ENCODE data around the gene DNAL4. TPM values are rescaled to one million over a fixed set of nuclear protein-coding genes. Genes with fewer than 3 reads are reported as not detected.

The DNAL4 gene
- total RNA-seq, 1 donor from 2014 or later = 19.4 TPM

DNA sequence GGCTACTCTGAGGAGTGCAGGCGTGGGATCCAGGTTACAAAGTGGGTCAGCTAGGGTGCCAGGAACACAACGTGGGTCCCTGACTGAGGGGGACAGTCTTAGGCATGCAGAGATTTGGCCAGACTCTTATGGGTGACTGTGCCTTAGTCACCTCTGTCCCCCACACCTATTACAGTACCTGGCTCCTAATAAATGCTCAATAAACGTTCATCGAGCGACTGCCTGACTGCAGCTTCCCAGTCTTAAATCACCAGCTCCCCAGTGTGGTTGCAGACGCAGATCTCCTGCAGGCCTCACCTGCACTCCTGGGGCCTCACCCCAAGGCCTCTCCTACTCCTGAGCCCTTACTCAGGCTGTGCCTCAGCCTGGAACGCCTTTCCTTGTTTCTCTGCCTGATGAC is 34.9 kb downstream of the DNAL4 start:
- Mint-ChIP-seq H3K36me3 (ENCODE audit: unreplicated experiment) (peaks cover 4% of the 10 kb centered on the region), H3K27ac (ENCODE audit: unreplicated experiment) (peak overlapping the region; percentile 88), H3K27me3 (ENCODE audit: unreplicated experiment) (peaks cover 16% of the 10 kb centered on the region), H3K9me3 (ENCODE audit: unreplicated experiment) (peaks cover 9% of the 10 kb centered on the region), H3K4me1 (ENCODE audit: low read depth, unreplicated experiment) (peaks cover 32% of the 10 kb centered on the region), H3K4me3 (ENCODE audit: unreplicated experiment) (peak overlapping the region; percentile 15)
- TF ChIP-seq, protein P1, sequence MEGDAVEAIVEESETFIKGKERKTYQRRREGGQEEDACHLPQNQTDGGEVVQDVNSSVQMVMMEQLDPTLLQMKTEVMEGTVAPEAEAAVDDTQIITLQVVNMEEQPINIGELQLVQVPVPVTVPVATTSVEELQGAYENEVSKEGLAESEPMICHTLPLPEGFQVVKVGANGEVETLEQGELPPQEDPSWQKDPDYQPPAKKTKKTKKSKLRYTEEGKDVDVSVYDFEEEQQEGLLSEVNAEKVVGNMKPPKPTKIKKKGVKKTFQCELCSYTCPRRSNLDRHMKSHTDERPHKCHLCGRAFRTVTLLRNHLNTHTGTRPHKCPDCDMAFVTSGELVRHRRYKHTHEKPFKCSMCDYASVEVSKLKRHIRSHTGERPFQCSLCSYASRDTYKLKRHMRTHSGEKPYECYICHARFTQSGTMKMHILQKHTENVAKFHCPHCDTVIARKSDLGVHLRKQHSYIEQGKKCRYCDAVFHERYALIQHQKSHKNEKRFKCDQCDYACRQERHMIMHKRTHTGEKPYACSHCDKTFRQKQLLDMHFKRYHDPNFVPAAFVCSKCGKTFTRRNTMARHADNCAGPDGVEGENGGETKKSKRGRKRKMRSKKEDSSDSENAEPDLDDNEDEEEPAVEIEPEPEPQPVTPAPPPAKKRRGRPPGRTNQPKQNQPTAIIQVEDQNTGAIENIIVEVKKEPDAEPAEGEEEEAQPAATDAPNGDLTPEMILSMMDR (IDR thresholded peaks at IDR 0.05; ENCODE audit: partially characterized antibody, unreplicated experiment) = no peak
- no peak for DNase-seq

DNA sequence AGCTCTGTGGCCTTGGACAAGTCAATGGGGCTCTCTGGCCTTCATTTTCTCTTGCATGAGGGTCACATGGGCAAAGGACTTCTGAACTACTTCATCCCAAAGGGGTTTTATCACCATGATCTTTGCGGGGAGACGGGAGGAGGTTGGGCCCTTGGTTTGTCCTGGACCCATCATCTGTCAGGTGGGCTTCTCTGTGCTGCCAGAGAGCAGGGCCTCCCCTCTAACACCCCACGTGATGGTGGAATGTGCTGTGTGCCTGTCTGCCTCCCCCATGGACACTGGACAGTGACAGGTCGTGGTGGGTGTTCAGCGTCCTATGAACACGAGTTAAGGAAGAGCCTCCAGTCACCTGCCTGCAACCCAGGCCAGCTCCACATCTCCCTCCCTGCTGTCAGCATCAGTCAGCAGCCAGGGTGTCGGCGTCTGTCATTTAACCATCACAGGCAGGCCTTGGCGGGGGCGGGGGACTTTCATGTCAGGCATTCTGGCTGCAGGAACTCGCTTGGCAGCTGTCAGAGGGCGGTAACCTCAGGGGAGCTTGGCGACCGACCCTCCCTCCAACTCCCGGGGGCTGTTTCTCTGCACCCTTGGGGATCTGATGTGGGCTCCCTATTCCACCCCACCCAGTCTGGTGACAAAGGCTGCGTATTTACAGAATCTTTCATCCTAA is 35.5 kb downstream of the DNAL4 start:
- H3K4me3 Mint-ChIP-seq (ENCODE audit: unreplicated experiment) = peak overlapping the region; percentile 58
- H3K4me1 Mint-ChIP-seq (ENCODE audit: low read depth, unreplicated experiment) = peaks cover 35% of the 10 kb centered on the region
- peaks cover 4% of the 10 kb centered on the region for H3K36me3 Mint-ChIP-seq (ENCODE audit: unreplicated experiment)
- H3K27ac Mint-ChIP-seq (ENCODE audit: unreplicated experiment) = peak overlapping the region; percentile 88
- TF ChIP-seq, protein P1 (IDR thresholded peaks at IDR 0.05; ENCODE audit: partially characterized antibody, unreplicated experiment) = no peak
- peak; percentile 77 for DNase-seq
- peaks cover 9% of the 10 kb centered on the region for H3K9me3 Mint-ChIP-seq (ENCODE audit: unreplicated experiment)
- peaks cover 16% of the 10 kb centered on the region for H3K27me3 Mint-ChIP-seq (ENCODE audit: unreplicated experiment)

GRCh38 chr22:38757464-38757757 is 36.5 kb downstream of the DNAL4 start:
- peaks cover 32% of the 10 kb centered on the region for H3K4me1 Mint-ChIP-seq (ENCODE audit: low read depth, unreplicated experiment)
- DNase-seq = no peak
- H3K27ac Mint-ChIP-seq (ENCODE audit: unreplicated experiment) = no peak overlapping the region
- peaks cover 9% of the 10 kb centered on the region for H3K9me3 Mint-ChIP-seq (ENCODE audit: unreplicated experiment)
- peak overlapping the region; percentile 55 for H3K4me3 Mint-ChIP-seq (ENCODE audit: unreplicated experiment)
- H3K27me3 Mint-ChIP-seq (ENCODE audit: unreplicated experiment) = peaks cover 14% of the 10 kb centered on the region
- TF ChIP-seq, protein P1 (IDR thresholded peaks at IDR 0.05; ENCODE audit: partially characterized antibody, unreplicated experiment) = no peak
- H3K36me3 Mint-ChIP-seq (ENCODE audit: unreplicated experiment) = peaks cover 4% of the 10 kb centered on the region

GRCh38 chr22:38756711-38757463 is 37.1 kb downstream of the DNAL4 start:
- DNase-seq = no peak
- H3K27ac Mint-ChIP-seq (ENCODE audit: unreplicated experiment) = peak overlapping the region; percentile 84
- peak overlapping the region; percentile 81 for H3K4me3 Mint-ChIP-seq (ENCODE audit: unreplicated experiment)
- TF ChIP-seq, protein P1 (IDR thresholded peaks at IDR 0.05; ENCODE audit: partially characterized antibody, unreplicated experiment) = no peak
- peaks cover 4% of the 10 kb centered on the region for H3K36me3 Mint-ChIP-seq (ENCODE audit: unreplicated experiment)
- H3K4me1 Mint-ChIP-seq (ENCODE audit: low read depth, unreplicated experiment) = peaks cover 32% of the 10 kb centered on the region
- H3K27me3 Mint-ChIP-seq (ENCODE audit: unreplicated experiment) = peaks cover 14% of the 10 kb centered on the region
- peaks cover 10% of the 10 kb centered on the region for H3K9me3 Mint-ChIP-seq (ENCODE audit: unreplicated experiment)

Measured in glutamatergic neuron (in vitro differentiated cells).